Lower leg skin (tissue), 4 donors: Measurements from ENCODE around the gene ITGB3. TPM values are rescaled to one million over a fixed set of nuclear protein-coding genes. Genes with fewer than 3 reads are reported as not detected.
A peak's percentile ranks its signal among the peaks of the same experiment; 100 is the strongest.

ENCODE experiments used
- DNase-seq, 2 donors: peaks; one replicate each; pipeline ENCODE4 v3.0.0-alpha.2; 2019; ENCODE audit warnings: low spot score in 2 of 2
- H3K4me3 ChIP-seq: fragments of 200-600 bp; sonication (generic); 2 replicates; pipeline ENCODE4 v1.5.1; 2017; ENCODE audit warnings: mild to moderate bottlenecking, low read depth; ENCODE audit not compliant: poor library complexity, severe bottlenecking
- CTCF ChIP-seq, 3 donors: fragments of 450-650 bp; IDR thresholded peaks; one replicate each; pipeline ENCODE4 v1.5.1; 2016; ENCODE audit warnings: antibody characterized with exemption in 3 of 3, mild to moderate bottlenecking in 3 of 3, moderate library complexity in 2 of 3
- POLR2A ChIP-seq, 2 donors: fragments of 450-650 bp; IDR thresholded peaks; one replicate each; pipeline ENCODE4 v1.6.1; 2016 to 2017; ENCODE audit warnings: antibody characterized with exemption in 2 of 2, mild to moderate bottlenecking in 1 of 2, moderate library complexity in 1 of 2
- WGBS, 2 donors: methylation state at CpG; one replicate each; pipeline ENCODE4 v1.1.5; 2018; 5-methylcytosine and 5-hydroxymethylcytosine counted together
- intact Hi-C: fragments of 100-400 bp; cut with DNase I; formaldehyde crosslinking; loops from one replicate; pipeline ENCODE4 v1.15.0; 2023; ENCODE audit warnings: low total_unique reads
- total RNA-seq, 4 donors: library from RNA; depleted of rRNA; stranded (reverse); fragments of >200 nt; gene quantifications; one replicate each; pipeline ENCODE4 v1.1.0, GENCODE V29; 2016

The ITGB3 gene
- total RNA-seq, 4 donors from 2014 or later: 2.2 to 3.7 (median 3.1) TPM

GRCh38 chr17:47301161-47301560 is 47.5 kb downstream of the ITGB3 start:
- whole genome bisulfite sequencing, 2 donors: 84 to 87% methylated on average over 3 of the region's 3 CpGs
- no peak overlapping the region for H3K4me3 ChIP-seq
- no peak for TF ChIP-seq CTCF (IDR thresholded peaks at IDR 0.05)
- no peak for TF ChIP-seq POLR2A (IDR thresholded peaks at IDR 0.05)
- no peak for DNase-seq
- intact Hi-C loops: no loop called here

GRCh38 chr17:47301831-47302230 is 48.2 kb downstream of the ITGB3 start:
- DNase-seq: no peak
- H3K4me3 ChIP-seq: no peak overlapping the region
- TF ChIP-seq POLR2A (IDR thresholded peaks at IDR 0.05) (no peak), CTCF (IDR thresholded peaks at IDR 0.05) (no peak)
- 91 to 93% methylated on average over 2 of the region's 2 CpGs for WGBS, 2 donors
- intact Hi-C loops: no loop called here

- WGBS, 2 donors: 94 to 100% methylated on average over 1 of the region's 1 CpG
- DNase-seq: no peak
- no peak for TF ChIP-seq CTCF (IDR thresholded peaks at IDR 0.05)
- intact Hi-C loops: no loop called here
- no peak overlapping the region for H3K4me3 ChIP-seq
Observed at GRCh38 chr17:47304186-47304585, 50.6 kb downstream of the ITGB3 start.

DNA sequence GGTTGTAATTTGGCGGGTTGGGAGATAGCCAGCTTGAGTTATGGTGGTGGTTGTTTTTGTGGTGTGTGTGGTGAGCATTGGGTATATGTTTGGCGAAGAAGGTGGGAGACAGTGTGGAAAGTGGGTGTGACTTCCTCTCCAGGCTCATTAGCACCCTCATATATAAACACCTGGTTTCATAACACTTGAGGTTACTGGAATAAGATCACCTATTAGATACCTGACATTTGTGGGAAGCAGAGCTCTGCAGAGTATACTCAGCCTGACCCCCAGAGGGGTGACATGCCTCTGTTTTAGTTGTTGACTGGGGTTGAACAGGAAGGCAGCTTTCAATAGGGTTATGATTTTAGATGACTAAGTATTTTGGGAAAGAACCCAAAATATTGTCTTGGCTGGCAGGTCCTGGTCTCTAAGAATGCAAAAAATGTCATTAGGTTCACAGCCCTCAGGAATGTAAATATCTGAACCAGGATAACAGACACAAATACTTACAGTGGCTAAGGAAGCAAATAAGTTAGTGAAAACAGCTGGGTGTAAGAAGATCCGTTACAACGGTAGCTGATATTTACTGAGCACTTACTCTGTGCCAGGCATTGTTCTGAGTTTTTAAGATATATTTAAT is 51.8 kb downstream of the ITGB3 start:
- no peak for TF ChIP-seq CTCF (IDR thresholded peaks at IDR 0.05)
- no peak for TF ChIP-seq POLR2A (IDR thresholded peaks at IDR 0.05)
- DNase-seq: no peak
- intact Hi-C loops: no loop called here
- WGBS, 2 donors: 36 to 51% methylated on average over 4 of the region's 4 CpGs
- no peak overlapping the region for H3K4me3 ChIP-seq

- WGBS, 2 donors: 62 to 64% methylated on average over 4 of the region's 4 CpGs
Observed at GRCh38 chr17:47310186-47310733, 56.6 kb downstream of the ITGB3 start.

More at GRCh38 chr17:47310186-47310733, 56.6 kb downstream of the ITGB3 start:
- intact Hi-C loops: no loop called here
- peak in 1 of 2 donors; percentile 36 for DNase-seq
- no peak overlapping the region for H3K4me3 ChIP-seq
- no peak for TF ChIP-seq CTCF (IDR thresholded peaks at IDR 0.05)
- no peak for TF ChIP-seq POLR2A (IDR thresholded peaks at IDR 0.05)
